ENCODE data around the gene ADAD1.

The ADAD1 gene

GRCh38 chr4:122450847-122451246 is 72.0 kb downstream of the ADAD1 start:
- TF ChIP-seq CTCF (conservative IDR thresholded peaks at IDR 0.05; ENCODE audit: low read depth, low read length), result peak; percentile 56
- H3K4me3 ChIP-seq (ENCODE audit: low read depth, low read length), result no peak overlapping the region
- DNase-seq (ENCODE audit: low read depth), result peak; percentile 48

GRCh38 chr4:122453384-122453995 is 74.7 kb downstream of the ADAD1 start:
- TF ChIP-seq CTCF (conservative IDR thresholded peaks at IDR 0.05; ENCODE audit: low read depth, low read length), result no peak
- no peak for DNase-seq (ENCODE audit: low read depth)
- no peak overlapping the region for H3K4me3 ChIP-seq (ENCODE audit: low read depth, low read length)

GRCh38 chr4:122456231-122457116 is 77.7 kb downstream of the ADAD1 start, which contains the start of gene IL2:
Gene IL2 (minus strand): TSS chr4:122456725. CDS start chr4:122456440, 285 bp downstream.
- DNase-seq (ENCODE audit: low read depth), result no peak
- TF ChIP-seq CTCF (conservative IDR thresholded peaks at IDR 0.05; ENCODE audit: low read depth, low read length), result no peak
- no peak within 1 kb of the TSS for H3K4me3 ChIP-seq (ENCODE audit: low read depth, low read length)

- DNase-seq (ENCODE audit: low read depth), result peak; percentile 6
- H3K4me3 ChIP-seq (ENCODE audit: low read depth, low read length), result no peak overlapping the region
- TF ChIP-seq CTCF (conservative IDR thresholded peaks at IDR 0.05; ENCODE audit: low read depth, low read length), result no peak
These were observed 79.8 kb downstream of the ADAD1 start for GRCh38 chr4:122458625-122459024.

GRCh38 chr4:122469457-122469856 is 90.6 kb downstream of the ADAD1 start:
- no peak for DNase-seq (ENCODE audit: low read depth)
- TF ChIP-seq CTCF (conservative IDR thresholded peaks at IDR 0.05; ENCODE audit: low read depth, low read length), result no peak
- no peak overlapping the region for H3K4me3 ChIP-seq (ENCODE audit: low read depth, low read length)

GRCh38 chr4:122475233-122475632 is 96.4 kb downstream of the ADAD1 start:
- DNase-seq (ENCODE audit: low read depth), result no peak
- TF ChIP-seq CTCF (conservative IDR thresholded peaks at IDR 0.05; ENCODE audit: low read depth, low read length), result no peak
- H3K4me3 ChIP-seq (ENCODE audit: low read depth, low read length), result no peak overlapping the region

All from choroid plexus epithelial cell (primary cell).